OCI-LY1 (cell line): Measurements from ENCODE around the gene NARF.

Experiments
- H2AFZ ChIP-seq: fragments of 200-600 bp; sonication (generic), shearing (Covaris generic); 2 replicates; pipeline ENCODE4 v1.6.0; 2014; ENCODE audit warnings: antibody characterized with exemption, mild to moderate bottlenecking, low read length
- H3F3A ChIP-seq: fragments of 200-600 bp; sonication (generic), shearing (Covaris generic); 2 replicates; pipeline ENCODE4 v1.6.0; 2014; ENCODE audit warnings: mild to moderate bottlenecking, antibody characterized with exemption, low read length, moderate library complexity; ENCODE audit not compliant: insufficient read depth
- H3K27ac ChIP-seq: fragments of 200-600 bp; sonication (generic); 2 replicates; pipeline ENCODE4 v1.5.1; 2014; ENCODE audit warnings: low read length, mixed run types, mild to moderate bottlenecking, low read depth; ENCODE audit not compliant: poor library complexity, severe bottlenecking
- H3K27me3 ChIP-seq: fragments of 200-600 bp; sonication (generic); 2 replicates; pipeline ENCODE4 v1.6.0; 2014; ENCODE audit warnings: antibody characterized with exemption, mild to moderate bottlenecking, low read length, moderate library complexity; ENCODE audit not compliant: insufficient read depth
- H3K36me3 ChIP-seq: fragments of 200-600 bp; sonication (generic); 2 replicates; pipeline ENCODE4 v1.6.1; 2014; ENCODE audit warnings: mild to moderate bottlenecking, antibody characterized with exemption, low read length, moderate library complexity, mixed read lengths; ENCODE audit not compliant: insufficient read depth
- H3K4me1 ChIP-seq: fragments of 200-600 bp; sonication (generic); 2 replicates; pipeline ENCODE4 v1.5.1; 2014; ENCODE audit warnings: mild to moderate bottlenecking, low read length, moderate library complexity; ENCODE audit not compliant: insufficient read depth, severe bottlenecking
- H3K4me2 ChIP-seq: fragments of 200-600 bp; sonication (generic), shearing (Covaris generic); 2 replicates; pipeline ENCODE4 v1.6.1; 2014; ENCODE audit warnings: low read length
- H3K4me3 ChIP-seq: fragments of 200-600 bp; sonication (generic); 2 replicates; pipeline ENCODE4 v1.5.1; 2014; ENCODE audit warnings: low read length, low read depth, mild to moderate bottlenecking, mixed read lengths; ENCODE audit not compliant: poor library complexity, severe bottlenecking
- H3K79me2 ChIP-seq: fragments of 200-600 bp; shearing (Covaris generic); 2 replicates; pipeline ENCODE4 v1.6.1; 2016; ENCODE audit warnings: mixed run types, low read length, mixed read lengths; ENCODE audit not compliant: insufficient read depth
- H3K9ac ChIP-seq: fragments of 200-600 bp; sonication (generic), shearing (Covaris generic); 2 replicates; pipeline ENCODE4 v1.6.1; 2014; ENCODE audit warnings: mild to moderate bottlenecking, low read length, mixed read lengths
- H3K9me2 ChIP-seq: fragments of 200-600 bp; sonication (generic), shearing (Covaris generic); 2 replicates; pipeline ENCODE4 v1.6.1; 2014; ENCODE audit warnings: low read depth, mild to moderate bottlenecking, low read length, mixed read lengths
- H3K9me3 ChIP-seq: fragments of 200-600 bp; shearing (Covaris generic); 2 replicates; pipeline ENCODE4 v1.6.1; 2014; ENCODE audit warnings: low read length, mixed read lengths
- H4K20me1 ChIP-seq: fragments of 200-600 bp; sonication (generic), shearing (Covaris generic); 2 replicates; pipeline ENCODE4 v1.6.0; 2016; ENCODE audit warnings: mild to moderate bottlenecking, low read length; ENCODE audit not compliant: insufficient read depth
- CTCF ChIP-seq: fragments of 200-600 bp; sonication (generic), shearing (Covaris generic); IDR thresholded peaks from 2 replicates; pipeline ENCODE4 v1.5.1; 2017; ENCODE audit warnings: mild to moderate bottlenecking, antibody characterized with exemption, low read length, moderate library complexity, mixed read lengths
- EZH2 ChIP-seq: fragments of 200-600 bp; sonication (generic), shearing (Covaris generic); IDR thresholded peaks from 2 replicates; pipeline ENCODE4 v1.8.0; 2017; ENCODE audit warnings: borderline replicate concordance, mixed run types, mild to moderate bottlenecking, antibody characterized with exemption, low read length, moderate library complexity, mixed read lengths

The NARF gene

DNA sequence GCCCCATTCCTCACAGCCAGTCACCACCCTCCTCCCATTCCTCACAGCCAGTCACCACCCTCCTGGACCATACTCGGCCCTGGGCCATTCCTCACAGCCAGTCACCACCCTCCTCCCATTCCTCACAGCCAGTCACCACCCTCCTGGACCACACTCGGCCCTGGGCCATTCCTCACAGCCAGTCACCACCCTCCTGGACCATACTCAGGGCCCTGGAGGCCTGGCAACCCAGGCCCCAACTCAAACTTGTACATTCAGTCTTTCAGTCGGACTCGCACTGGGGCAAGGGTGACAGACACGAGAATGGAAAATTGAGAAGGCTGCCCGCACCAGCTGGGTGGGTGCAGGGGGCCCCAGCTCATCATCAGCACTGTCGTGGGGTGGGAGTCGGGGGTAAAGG, 30.6 kb downstream of the NARF start:
- no peaks in the 10 kb centered on the region for H4K20me1 ChIP-seq
- H2AFZ ChIP-seq: no peak overlapping the region
- TF ChIP-seq CTCF (no peak), EZH2 (no peak)
- H3K9ac ChIP-seq: peak overlapping the region; percentile 38; the same call in 1 of the 2 replicates
- H3K9me2 ChIP-seq: no peaks in the 10 kb centered on the region
- no peaks in the 10 kb centered on the region for H3F3A ChIP-seq
- peaks cover 35% of the 10 kb centered on the region for H3K4me1 ChIP-seq
- no peaks in the 10 kb centered on the region for H3K9me3 ChIP-seq
- H3K4me3 ChIP-seq: no peak overlapping the region
- no peaks in the 10 kb centered on the region for H3K79me2 ChIP-seq
- H3K27ac ChIP-seq: peak overlapping the region; percentile 92
- H3K36me3 ChIP-seq: peaks cover 44% of the 10 kb centered on the region
- H3K27me3 ChIP-seq: no peaks in the 10 kb centered on the region
- H3K4me2 ChIP-seq: no peak overlapping the region; the same call in 1 of the 2 replicates

- Histone ChIP-seq H3K9me2 (no peaks in the 10 kb centered on the region), H2AFZ (no peak overlapping the region), H3K36me3 (peaks cover 35% of the 10 kb centered on the region; the same call in 1 of the 2 replicates), H3K27me3 (no peaks in the 10 kb centered on the region), H3K27ac (peak overlapping the region; percentile 92), H3K4me3 (no peak overlapping the region), H3K9me3 (no peaks in the 10 kb centered on the region), H3K9ac (peak overlapping the region; percentile 38; the same call in 1 of the 2 replicates), H3F3A (no peaks in the 10 kb centered on the region), H3K4me1 (peaks cover 41% of the 10 kb centered on the region), H3K79me2 (no peaks in the 10 kb centered on the region), H4K20me1 (no peaks in the 10 kb centered on the region), H3K4me2 (peak overlapping the region; percentile 54)
- no peak for TF ChIP-seq CTCF
- no peak for TF ChIP-seq EZH2
Measured at GRCh38 chr17:82489851-82490511, 31.4 kb downstream of the NARF start.

GRCh38 chr17:82490512-82491195, 32.1 kb downstream of the NARF start:
- Histone ChIP-seq H3K9ac (no peak overlapping the region; the same call in 1 of the 2 replicates), H3K36me3 (peaks cover 29% of the 10 kb centered on the region; the same call in 1 of the 2 replicates), H3K27me3 (no peaks in the 10 kb centered on the region), H3K4me2 (peak overlapping the region; percentile 54), H4K20me1 (no peaks in the 10 kb centered on the region), H3K9me2 (no peaks in the 10 kb centered on the region), H3K4me3 (no peak overlapping the region), H3K27ac (peak overlapping the region; percentile 92), H3K4me1 (peaks cover 48% of the 10 kb centered on the region), H2AFZ (no peak overlapping the region), H3F3A (no peaks in the 10 kb centered on the region), H3K9me3 (no peaks in the 10 kb centered on the region), H3K79me2 (no peaks in the 10 kb centered on the region)
- TF ChIP-seq CTCF (peak; percentile 25; the same call in 1 of the 2 replicates), EZH2 (no peak)
